ENCODE data around the gene TRMU.

TRMU gene

DNA sequence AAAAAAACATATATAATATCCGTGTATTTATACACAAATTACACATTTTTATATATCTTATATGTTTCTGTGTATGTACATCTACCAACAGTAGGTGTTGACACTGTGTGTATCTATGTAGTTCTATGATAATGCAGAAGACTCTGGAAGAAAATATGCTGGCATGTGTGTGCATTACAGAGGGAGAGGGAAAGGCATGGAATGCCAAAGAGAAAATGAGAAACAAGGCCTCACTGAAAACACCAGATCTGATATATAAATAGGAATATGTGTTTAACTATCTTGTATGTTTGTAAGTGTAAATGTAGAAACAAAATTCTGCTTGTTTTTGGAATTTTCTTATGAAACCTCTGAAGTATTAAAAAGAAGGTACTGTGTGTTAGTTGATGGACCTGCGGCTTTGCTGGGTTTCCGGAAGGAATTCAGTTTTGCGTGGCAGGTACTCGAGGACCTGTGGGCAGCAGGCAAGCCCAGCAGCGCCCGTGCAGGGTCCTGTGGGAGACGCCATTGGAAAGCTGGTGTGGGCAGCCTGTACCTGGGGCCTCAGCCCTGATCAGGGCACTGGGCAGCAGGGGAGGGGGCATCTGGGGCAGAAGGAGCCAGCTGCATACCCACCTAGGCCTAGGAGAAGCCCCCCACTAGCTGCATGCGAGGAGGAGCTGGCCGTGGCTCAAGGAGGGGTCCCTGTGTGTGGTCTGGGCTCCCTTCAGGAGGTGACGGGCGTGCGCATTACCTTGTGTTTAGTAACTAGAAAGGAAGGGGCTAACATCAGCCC lies 7.6 kb upstream of the TRMU start:
- no peak overlapping the region for H4K8ac ChIP-seq (ENCODE audit: low read depth, low read length)
- H3K56ac ChIP-seq (ENCODE audit: low read length) = no peak overlapping the region
- no peaks in the 10 kb centered on the region for H3K27me3 ChIP-seq (ENCODE audit: insufficient read depth, low read length, poor library complexity)
- DNase-seq = no peak
- H2BK5ac ChIP-seq (ENCODE audit: low read length) = no peak overlapping the region
- peaks cover 13% of the 10 kb centered on the region for H3K36me3 ChIP-seq (ENCODE audit: control insufficient read depth, insufficient read depth, low read length)
- H4K5ac ChIP-seq (ENCODE audit: low read length) = no peak overlapping the region
- H3K27ac ChIP-seq (ENCODE audit: low read depth, low read length) = no peak overlapping the region
- H2BK120ac ChIP-seq (ENCODE audit: low read depth, low read length) = no peak overlapping the region
- H3K4ac ChIP-seq (ENCODE audit: low read depth, low read length) = no peak overlapping the region
- H2BK15ac ChIP-seq (replicated peaks; ENCODE audit: low read depth) = no peak overlapping the region
- H3K79me2 ChIP-seq (ENCODE audit: control insufficient read depth, insufficient read depth, low read length) = no peaks in the 10 kb centered on the region
- H2AK5ac ChIP-seq (ENCODE audit: low read length) = no peak overlapping the region
- H3K79me1 ChIP-seq (ENCODE audit: low read length) = peaks cover 2% of the 10 kb centered on the region
- 100% methylated on average over 1 of the region's 13 CpGs for WGBS (ENCODE audit: extremely low coverage, insufficient coverage, low lambda C conversion rate)
- H3K4me1 ChIP-seq (ENCODE audit: control insufficient read depth, low read depth, low read length) = peaks cover 4% of the 10 kb centered on the region
- no peak overlapping the region for H3K23ac ChIP-seq (ENCODE audit: low read length)
- no peak overlapping the region for H3K4me3 ChIP-seq (ENCODE audit: low read length)
- H3K18ac ChIP-seq (ENCODE audit: low read length) = no peak overlapping the region
- H3K4me2 ChIP-seq (ENCODE audit: low read length) = no peak overlapping the region
- H3K9ac ChIP-seq (ENCODE audit: low read length) = no peak overlapping the region

DNA sequence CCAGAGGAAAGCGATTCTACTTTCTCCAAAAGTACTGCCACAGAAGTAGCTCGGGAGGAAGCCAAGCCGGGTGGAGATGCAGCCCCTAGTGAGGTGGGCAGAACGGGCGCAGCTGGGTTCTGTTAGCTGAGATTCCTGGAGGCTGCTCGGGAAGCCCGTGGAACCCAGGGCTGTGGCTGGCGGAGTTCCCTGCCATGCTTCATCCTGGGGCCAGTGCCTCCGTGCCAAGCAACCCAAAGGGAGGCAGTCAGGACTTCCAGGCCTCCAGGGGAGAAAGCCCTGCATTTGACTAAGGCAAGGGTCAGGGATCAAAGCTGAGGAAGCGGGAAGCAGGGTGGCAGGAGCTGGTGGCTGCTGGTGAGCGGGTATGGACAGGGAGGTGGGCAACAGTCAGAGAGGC lies 6.7 kb upstream of the TRMU start:
- H3K23ac ChIP-seq (ENCODE audit: low read length) = no peak overlapping the region
- no peak overlapping the region for H3K27ac ChIP-seq (ENCODE audit: low read depth, low read length)
- H3K4me2 ChIP-seq (ENCODE audit: low read length) = no peak overlapping the region
- H3K4ac ChIP-seq (ENCODE audit: low read depth, low read length) = no peak overlapping the region
- WGBS (ENCODE audit: extremely low coverage, insufficient coverage, low lambda C conversion rate) = no CpG with 5 or more reads among the region's 11 CpGs
- peaks cover 2% of the 10 kb centered on the region for H3K79me1 ChIP-seq (ENCODE audit: low read length)
- no peak overlapping the region for H2BK5ac ChIP-seq (ENCODE audit: low read length)
- no peak overlapping the region for H3K9ac ChIP-seq (ENCODE audit: low read length)
- H3K4me3 ChIP-seq (ENCODE audit: low read length) = no peak overlapping the region
- no peak overlapping the region for H4K5ac ChIP-seq (ENCODE audit: low read length)
- H3K18ac ChIP-seq (ENCODE audit: low read length) = no peak overlapping the region
- H2BK15ac ChIP-seq (replicated peaks; ENCODE audit: low read depth) = no peak overlapping the region
- H3K36me3 ChIP-seq (ENCODE audit: control insufficient read depth, insufficient read depth, low read length) = peaks cover 9% of the 10 kb centered on the region
- H4K8ac ChIP-seq (ENCODE audit: low read depth, low read length) = no peak overlapping the region
- no peak overlapping the region for H2AK5ac ChIP-seq (ENCODE audit: low read length)
- no peaks in the 10 kb centered on the region for H3K27me3 ChIP-seq (ENCODE audit: insufficient read depth, low read length, poor library complexity)
- H3K56ac ChIP-seq (ENCODE audit: low read length) = no peak overlapping the region
- peaks cover 4% of the 10 kb centered on the region for H3K4me1 ChIP-seq (ENCODE audit: control insufficient read depth, low read depth, low read length)
- no peak for DNase-seq
- no peaks in the 10 kb centered on the region for H3K79me2 ChIP-seq (ENCODE audit: control insufficient read depth, insufficient read depth, low read length)
- H2BK120ac ChIP-seq (ENCODE audit: low read depth, low read length) = no peak overlapping the region

DNA sequence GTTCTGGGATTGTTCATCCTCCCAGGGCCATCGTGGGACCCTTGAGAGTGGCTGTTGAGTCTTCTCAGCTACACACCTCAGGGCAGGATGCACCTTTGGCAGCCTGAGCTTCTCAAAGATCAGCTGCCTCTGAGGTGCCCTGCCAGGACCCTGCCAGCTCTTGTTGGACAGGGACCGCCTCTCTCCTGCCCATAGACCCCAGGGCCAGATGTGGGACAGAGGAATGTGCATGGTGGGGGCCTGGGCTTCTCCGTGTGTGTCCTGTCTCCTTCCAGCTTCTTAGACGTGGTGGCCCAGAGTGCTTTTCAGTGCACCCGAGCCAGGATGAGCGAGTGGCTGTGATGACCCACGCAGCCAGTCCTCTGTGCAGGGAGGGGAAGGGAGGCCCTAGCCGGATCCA lies 5.9 kb upstream of the TRMU start:
- Histone ChIP-seq H3K36me3 (ENCODE audit: control insufficient read depth, insufficient read depth, low read length) (peaks cover 6% of the 10 kb centered on the region), H3K27me3 (ENCODE audit: insufficient read depth, low read length, poor library complexity) (no peaks in the 10 kb centered on the region), H3K27ac (ENCODE audit: low read depth, low read length) (no peak overlapping the region), H4K8ac (ENCODE audit: low read depth, low read length) (no peak overlapping the region), H3K4me3 (ENCODE audit: low read length) (no peak overlapping the region), H2BK5ac (ENCODE audit: low read length) (no peak overlapping the region), H4K5ac (ENCODE audit: low read length) (no peak overlapping the region), H3K56ac (ENCODE audit: low read length) (no peak overlapping the region), H3K79me2 (ENCODE audit: control insufficient read depth, insufficient read depth, low read length) (no peaks in the 10 kb centered on the region), H2AK5ac (ENCODE audit: low read length) (no peak overlapping the region), H3K4me1 (ENCODE audit: control insufficient read depth, low read depth, low read length) (peaks cover 4% of the 10 kb centered on the region), H3K4ac (ENCODE audit: low read depth, low read length) (no peak overlapping the region), H3K18ac (ENCODE audit: low read length) (no peak overlapping the region), H3K9ac (ENCODE audit: low read length) (no peak overlapping the region), H3K79me1 (ENCODE audit: low read length) (no peaks in the 10 kb centered on the region), H2BK15ac (replicated peaks; ENCODE audit: low read depth) (no peak overlapping the region), H2BK120ac (ENCODE audit: low read depth, low read length) (no peak overlapping the region), H3K23ac (ENCODE audit: low read length) (no peak overlapping the region), H3K4me2 (ENCODE audit: low read length) (no peak overlapping the region)
- DNase-seq = no peak
- no CpG with 5 or more reads among the region's 8 CpGs for WGBS (ENCODE audit: extremely low coverage, insufficient coverage, low lambda C conversion rate)

DNA sequence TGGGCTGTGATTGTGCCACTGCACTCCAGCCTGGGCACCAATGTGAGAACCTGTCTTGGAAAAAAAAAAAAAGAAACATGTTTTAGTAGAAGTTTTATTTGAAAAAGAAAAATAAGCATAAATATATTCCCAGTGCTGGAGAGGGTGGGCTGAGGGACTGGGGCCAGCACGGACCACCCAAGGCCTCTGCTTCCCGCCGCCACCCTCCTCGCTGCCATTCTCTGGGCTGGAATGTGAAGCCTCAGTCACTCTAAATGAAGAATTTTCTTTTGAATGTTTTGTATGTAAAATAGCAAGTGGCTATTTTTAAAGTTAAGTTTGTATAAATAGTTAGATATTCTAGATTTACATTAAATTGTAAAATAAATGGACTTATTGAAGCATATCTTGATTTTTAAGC lies 5.1 kb upstream of the TRMU start:
- H3K4me1 ChIP-seq (ENCODE audit: control insufficient read depth, low read depth, low read length) = peaks cover 4% of the 10 kb centered on the region
- DNase-seq = no peak
- no peaks in the 10 kb centered on the region for H3K27me3 ChIP-seq (ENCODE audit: insufficient read depth, low read length, poor library complexity)
- H3K79me1 ChIP-seq (ENCODE audit: low read length) = no peaks in the 10 kb centered on the region
- no CpG with 5 or more reads among the region's 4 CpGs for WGBS (ENCODE audit: extremely low coverage, insufficient coverage, low lambda C conversion rate)
- no peaks in the 10 kb centered on the region for H3K79me2 ChIP-seq (ENCODE audit: control insufficient read depth, insufficient read depth, low read length)
- no peak overlapping the region for H3K56ac ChIP-seq (ENCODE audit: low read length)
- no peak overlapping the region for H2BK15ac ChIP-seq (replicated peaks; ENCODE audit: low read depth)
- no peak overlapping the region for H3K18ac ChIP-seq (ENCODE audit: low read length)
- peaks cover 6% of the 10 kb centered on the region for H3K36me3 ChIP-seq (ENCODE audit: control insufficient read depth, insufficient read depth, low read length)
- no peak overlapping the region for H4K5ac ChIP-seq (ENCODE audit: low read length)
- H3K9ac ChIP-seq (ENCODE audit: low read length) = no peak overlapping the region
- H3K23ac ChIP-seq (ENCODE audit: low read length) = no peak overlapping the region
- no peak overlapping the region for H3K4me3 ChIP-seq (ENCODE audit: low read length)
- no peak overlapping the region for H2BK5ac ChIP-seq (ENCODE audit: low read length)
- H3K4ac ChIP-seq (ENCODE audit: low read depth, low read length) = no peak overlapping the region
- no peak overlapping the region for H2BK120ac ChIP-seq (ENCODE audit: low read depth, low read length)
- no peak overlapping the region for H2AK5ac ChIP-seq (ENCODE audit: low read length)
- H3K4me2 ChIP-seq (ENCODE audit: low read length) = no peak overlapping the region
- H3K27ac ChIP-seq (ENCODE audit: low read depth, low read length) = no peak overlapping the region
- H4K8ac ChIP-seq (ENCODE audit: low read depth, low read length) = no peak overlapping the region

DNA sequence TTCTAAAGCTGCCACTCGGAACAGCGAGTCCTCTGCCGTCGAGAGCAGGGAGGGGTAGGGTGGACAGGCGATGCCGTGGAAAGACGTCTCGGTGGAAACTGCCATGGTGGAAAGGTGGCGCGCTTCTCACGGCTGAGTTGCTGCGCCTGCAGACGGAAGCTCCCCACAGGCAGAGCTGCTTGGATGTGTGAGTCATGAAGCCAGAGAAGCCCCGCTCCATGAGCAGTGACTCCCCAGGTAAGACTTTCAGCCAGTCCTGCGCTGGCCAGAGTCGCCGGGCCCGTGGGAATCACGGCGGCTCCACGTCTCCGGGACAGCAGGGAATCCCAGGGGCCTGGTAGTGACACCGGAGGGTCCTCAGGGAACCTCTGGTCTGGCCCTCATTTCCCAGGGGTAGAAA lies 4.0 kb upstream of the TRMU start:
- peaks cover 9% of the 10 kb centered on the region for H3K79me2 ChIP-seq (ENCODE audit: control insufficient read depth, insufficient read depth, low read length)
- no peaks in the 10 kb centered on the region for H3K27me3 ChIP-seq (ENCODE audit: insufficient read depth, low read length, poor library complexity)
- peaks cover 4% of the 10 kb centered on the region for H3K4me1 ChIP-seq (ENCODE audit: control insufficient read depth, low read depth, low read length)
- H2BK15ac ChIP-seq (replicated peaks; ENCODE audit: low read depth) = no peak overlapping the region
- no peak overlapping the region for H3K4me2 ChIP-seq (ENCODE audit: low read length)
- peak overlapping the region; percentile 57 for H3K56ac ChIP-seq (ENCODE audit: low read length)
- H4K5ac ChIP-seq (ENCODE audit: low read length) = no peak overlapping the region
- peak overlapping the region; percentile 13 for H2BK5ac ChIP-seq (ENCODE audit: low read length)
- no peak for DNase-seq
- H3K36me3 ChIP-seq (ENCODE audit: control insufficient read depth, insufficient read depth, low read length) = no peaks in the 10 kb centered on the region
- H3K23ac ChIP-seq (ENCODE audit: low read length) = no peak overlapping the region
- H3K9ac ChIP-seq (ENCODE audit: low read length) = no peak overlapping the region
- no peak overlapping the region for H3K4ac ChIP-seq (ENCODE audit: low read depth, low read length)
- no peak overlapping the region for H3K18ac ChIP-seq (ENCODE audit: low read length)
- H3K79me1 ChIP-seq (ENCODE audit: low read length) = peaks cover under 1% of the 10 kb centered on the region
- no peak overlapping the region for H3K4me3 ChIP-seq (ENCODE audit: low read length)
- no peak overlapping the region for H3K27ac ChIP-seq (ENCODE audit: low read depth, low read length)
- H2AK5ac ChIP-seq (ENCODE audit: low read length) = no peak overlapping the region
- WGBS (ENCODE audit: extremely low coverage, insufficient coverage, low lambda C conversion rate) = no CpG with 5 or more reads among the region's 23 CpGs
- H4K8ac ChIP-seq (ENCODE audit: low read depth, low read length) = no peak overlapping the region
- no peak overlapping the region for H2BK120ac ChIP-seq (ENCODE audit: low read depth, low read length)
